ENCODE measurements around the gene ZNF189.
A peak's percentile ranks its signal among the peaks of the same experiment; 100 is the strongest.

- TF ChIP-seq CTCF (conservative IDR thresholded peaks at IDR 0.05; ENCODE audit: low read length) = peak; percentile 39
- TF ChIP-seq EZH2phosphoT487 (IDR thresholded peaks at IDR 0.05; ENCODE audit: borderline replicate concordance) = no peak
Measured at GRCh38 chr9:101388507-101388993, 10.1 kb upstream of the ZNF189 start.

Data from Loucy (cell line).